Measurements from ENCODE around the gene SLC16A5.

DNA sequence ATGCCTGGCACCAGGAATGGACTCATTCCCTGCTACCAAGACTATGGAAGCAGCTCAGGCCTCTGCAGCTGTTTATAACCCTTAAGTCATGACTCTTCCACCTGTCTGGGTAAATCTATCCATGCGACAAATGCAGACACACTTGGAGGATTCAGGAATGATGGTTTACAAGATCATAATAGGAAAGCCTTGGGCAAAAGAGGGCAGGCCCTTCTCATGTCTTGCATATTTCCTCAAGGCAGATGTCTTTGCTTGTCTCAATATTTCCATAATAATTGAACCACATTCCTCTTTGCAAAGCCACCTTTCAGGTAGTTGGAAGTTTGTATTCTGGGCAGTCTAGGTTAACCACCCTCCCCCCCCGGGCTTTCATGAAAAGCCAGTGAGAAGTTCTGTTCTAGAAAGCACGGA lies 67.4 kb downstream of the SLC16A5 start:
- TF ChIP-seq, protein P1, sequence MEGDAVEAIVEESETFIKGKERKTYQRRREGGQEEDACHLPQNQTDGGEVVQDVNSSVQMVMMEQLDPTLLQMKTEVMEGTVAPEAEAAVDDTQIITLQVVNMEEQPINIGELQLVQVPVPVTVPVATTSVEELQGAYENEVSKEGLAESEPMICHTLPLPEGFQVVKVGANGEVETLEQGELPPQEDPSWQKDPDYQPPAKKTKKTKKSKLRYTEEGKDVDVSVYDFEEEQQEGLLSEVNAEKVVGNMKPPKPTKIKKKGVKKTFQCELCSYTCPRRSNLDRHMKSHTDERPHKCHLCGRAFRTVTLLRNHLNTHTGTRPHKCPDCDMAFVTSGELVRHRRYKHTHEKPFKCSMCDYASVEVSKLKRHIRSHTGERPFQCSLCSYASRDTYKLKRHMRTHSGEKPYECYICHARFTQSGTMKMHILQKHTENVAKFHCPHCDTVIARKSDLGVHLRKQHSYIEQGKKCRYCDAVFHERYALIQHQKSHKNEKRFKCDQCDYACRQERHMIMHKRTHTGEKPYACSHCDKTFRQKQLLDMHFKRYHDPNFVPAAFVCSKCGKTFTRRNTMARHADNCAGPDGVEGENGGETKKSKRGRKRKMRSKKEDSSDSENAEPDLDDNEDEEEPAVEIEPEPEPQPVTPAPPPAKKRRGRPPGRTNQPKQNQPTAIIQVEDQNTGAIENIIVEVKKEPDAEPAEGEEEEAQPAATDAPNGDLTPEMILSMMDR (IDR thresholded peaks at IDR 0.05; ENCODE audit: insufficient read depth, low read depth, low read length), result no peak
- no peak for TF ChIP-seq EZH2 (IDR thresholded peaks at IDR 0.05; ENCODE audit: insufficient read depth, low read length)

All from astrocyte (in vitro differentiated cells and primary cell).